Stomach (tissue), 19 donors: ENCODE data around the gene MERTK. TPM values are rescaled to one million over a fixed set of nuclear protein-coding genes. Genes with fewer than 3 reads are reported as not detected.
"Not testable (repeated sequence)": the region's sequence is repeated elsewhere in the genome, so short reads cannot be mapped to it uniquely, and the experiment has no call there.

Experiments used
- DNase-seq, 2 donors: peaks; one replicate each; pipeline versions ENCODE4 v3.0.0 to v3.0.0-alpha.2; 2013 to 2019
- H3K27ac ChIP-seq, 5 donors: fragments of 200-600 bp in 4 of 5; sonication (generic) in 4 of 5; one replicate each; pipeline ENCODE4 v1.5.1; 2013 to 2019; ENCODE audit warnings: mild to moderate bottlenecking in 1 of 5, moderate library complexity in 1 of 5
- H3K27me3 ChIP-seq, 3 donors: fragments of 200-600 bp; sonication (generic); one replicate each; pipeline ENCODE4 v1.5.1; 2017 to 2019; ENCODE audit warnings: mixed run types in 1 of 3
- H3K36me3 ChIP-seq, 4 donors: fragments of 200-600 bp; sonication (generic); 1 replicate in 3 of 4; 2 replicates in 1 of 4; pipeline ENCODE4 v1.5.1; 2016 to 2019
- H3K4me1 ChIP-seq, 4 donors: fragments of 200-600 bp; sonication (generic); one replicate each; pipeline ENCODE4 v1.5.1; 2016 to 2019
- H3K4me3 ChIP-seq, 4 donors: fragments of 200-600 bp; sonication (generic) in 3 of 4; one replicate each; pipeline ENCODE4 v1.5.1; 2016 to 2019; ENCODE audit warnings: mild to moderate bottlenecking in 1 of 4
- H3K9me3 ChIP-seq, 4 donors: fragments of 200-600 bp; sonication (generic); one replicate each; pipeline ENCODE4 v1.5.1; 2016 to 2019
- EP300 ChIP-seq: sonication (generic); formaldehyde crosslinking; IDR thresholded peaks from one replicate; pipeline ENCODE4 v1.6.1; 2017; ENCODE audit warnings: antibody characterized with exemption
- POLR2A ChIP-seq, 4 donors: fragments of 450-650 bp; IDR thresholded peaks; one replicate each; pipeline ENCODE4 v1.6.1; 2016; ENCODE audit warnings: antibody characterized with exemption in 4 of 4, control low read depth in 2 of 4, mild to moderate bottlenecking in 1 of 4, moderate library complexity in 1 of 4
- POLR2AphosphoS5 ChIP-seq, 3 donors: sonication (generic); formaldehyde crosslinking; IDR thresholded peaks; one replicate each; pipeline ENCODE4 v1.6.1; 2016; ENCODE audit warnings: antibody characterized with exemption in 3 of 3
- WGBS, 5 donors: extraction: QIAGEN DNeasy Blood & Tissue Kit in 3 of 5; methylation state at CpG; one replicate each; pipeline versions ENCODE4 v1.1.5 to v1.1.7; 2013 to 2018; 5-methylcytosine and 5-hydroxymethylcytosine counted together
- intact Hi-C: fragments of 100-400 bp; cut with DNase I; formaldehyde crosslinking; loops from one replicate; pipeline ENCODE4 v1.15.1; 2023; ENCODE audit warnings: low total_unique reads
- long read RNA-seq, 10 donors: transcript quantifications; one replicate each; lab custom pipeline, GENCODE V29; 2026
- polyA plus RNA-seq, 3 donors: library from polyadenylated mRNA; stranded (reverse); fragments of 200-250 nt; gene quantifications; one replicate each; pipeline ENCODE4 v1.2.3, GENCODE V29; 2013
- total RNA-seq, 5 donors: library from RNA; depleted of rRNA; stranded (reverse); fragments of >200 nt; gene quantifications; one replicate each; pipeline versions ENCODE4 v1.1.0 to v1.2.3, GENCODE V29; 2014 to 2016
- TF ChIP-seq, protein P1 (sequence below), 7 experiments: fragments of 450-650 bp in 4 of 7; fragments of 200-600 bp in 3 of 7; sonication (generic) in 3 of 7; IDR thresholded peaks; one replicate each; pipeline ENCODE4 v1.5.1; 2016 to 2019; ENCODE audit warnings: antibody characterized with exemption in 7 of 7, control low read depth in 2 of 7, mild to moderate bottlenecking in 1 of 7
- donor health status: healthy with polysubstance abuse.
- donor health status: Bipolar disorder and iron deficiency.
- donor health status: healthy.

MERTK gene
- total RNA-seq = 10 to 100 TPM in 4 of 5 donors, 1 to 10 TPM in 1; 6.1 to 21.8 (median 17.4) TPM
- polyA plus RNA-seq = 1 to 10 TPM; 3.9 to 5.7 (median 5.3) TPM
- long read RNA-seq, donor 1 = 0 reads
- long read RNA-seq, donor 2 = 0 reads
- long read RNA-seq, donor 3 = 0 reads
- long read RNA-seq, donor 4 = 0 reads
- long read RNA-seq, donor 5 = 0 reads
- long read RNA-seq, donor 6 = 0 reads
- long read RNA-seq, donor 7 = 0 reads
- long read RNA-seq, donor 8 = 0 reads
- long read RNA-seq, donor 9 = 0 reads
- long read RNA-seq, donor 10 = 0 reads

GRCh38 chr2:111897924-111898702, at the start of gene MERTK:
Gene MERTK, plus strand, starts transcription at chr2:111898607. Its CDS starts 129 bp downstream, at chr2:111898736.
- no peak for TF ChIP-seq EP300
- peak; percentile 58 to 93 (median 82) for TF ChIP-seq POLR2AphosphoS5 (IDR thresholded peaks at IDR 0.05)
- TF ChIP-seq, protein P1, sequence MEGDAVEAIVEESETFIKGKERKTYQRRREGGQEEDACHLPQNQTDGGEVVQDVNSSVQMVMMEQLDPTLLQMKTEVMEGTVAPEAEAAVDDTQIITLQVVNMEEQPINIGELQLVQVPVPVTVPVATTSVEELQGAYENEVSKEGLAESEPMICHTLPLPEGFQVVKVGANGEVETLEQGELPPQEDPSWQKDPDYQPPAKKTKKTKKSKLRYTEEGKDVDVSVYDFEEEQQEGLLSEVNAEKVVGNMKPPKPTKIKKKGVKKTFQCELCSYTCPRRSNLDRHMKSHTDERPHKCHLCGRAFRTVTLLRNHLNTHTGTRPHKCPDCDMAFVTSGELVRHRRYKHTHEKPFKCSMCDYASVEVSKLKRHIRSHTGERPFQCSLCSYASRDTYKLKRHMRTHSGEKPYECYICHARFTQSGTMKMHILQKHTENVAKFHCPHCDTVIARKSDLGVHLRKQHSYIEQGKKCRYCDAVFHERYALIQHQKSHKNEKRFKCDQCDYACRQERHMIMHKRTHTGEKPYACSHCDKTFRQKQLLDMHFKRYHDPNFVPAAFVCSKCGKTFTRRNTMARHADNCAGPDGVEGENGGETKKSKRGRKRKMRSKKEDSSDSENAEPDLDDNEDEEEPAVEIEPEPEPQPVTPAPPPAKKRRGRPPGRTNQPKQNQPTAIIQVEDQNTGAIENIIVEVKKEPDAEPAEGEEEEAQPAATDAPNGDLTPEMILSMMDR (IDR thresholded peaks at IDR 0.05) = peak in 5 of 7 experiments; percentile 45 to 75 (median 56)
- peak in 1 of 4 donors; percentile 28 for TF ChIP-seq POLR2A (IDR thresholded peaks at IDR 0.05)
- no peaks in the 10 kb centered on the region for H3K9me3 ChIP-seq
- H3K4me3 ChIP-seq = peak within 1 kb of the TSS; percentile 53 to 91 (median 77)
- H3K4me1 ChIP-seq = peaks cover 0 to 63% (median 33%) of the 10 kb centered on the region in 4 donors
- intact Hi-C loops = no loop called here
- no peaks in the 10 kb centered on the region for H3K36me3 ChIP-seq
- WGBS, 5 donors = 0 to 2% (median 1%) methylated on average over 37 to 71 of the region's 71 CpGs
- H3K27me3 ChIP-seq = peaks cover 0 to 6% (median 0%) of the 10 kb centered on the region in 3 donors
- peak; percentile 89 to 96 for DNase-seq
- H3K27ac ChIP-seq = peak within 1 kb of the TSS; percentile 83 to 89 (median 85)

DNA sequence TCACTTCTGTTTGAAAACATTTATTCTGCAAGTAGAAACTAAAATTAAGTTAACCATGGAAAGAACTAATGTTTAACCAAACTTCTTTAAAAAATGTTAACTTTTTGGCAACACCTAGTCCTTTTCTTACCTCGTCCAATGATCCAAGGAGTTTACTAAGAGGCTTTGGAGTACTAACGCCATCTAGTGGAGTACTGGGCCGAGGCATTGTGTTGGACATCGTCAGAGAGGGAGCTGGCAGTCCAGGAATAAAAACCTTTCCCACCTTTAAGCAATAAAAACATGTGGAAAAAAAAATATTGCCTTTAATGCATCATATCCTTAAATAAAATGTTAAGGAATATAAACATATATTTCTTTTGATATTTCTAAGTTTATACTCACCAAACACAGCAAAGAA, 47.8 kb upstream of the MERTK start:
- H3K27me3 ChIP-seq, intact Hi-C loops, H3K9me3 ChIP-seq, H3K4me3 ChIP-seq, H3K4me1 ChIP-seq, H3K27ac ChIP-seq: not testable (repeated sequence)
- TF ChIP-seq, protein P1 (IDR thresholded peaks at IDR 0.05) = peak in 4 of 7 experiments; percentile 5 to 33 (median 11)
- 6 to 22% (median 10%) methylated on average over 4 of the region's 4 CpGs for WGBS, 5 donors
- H3K36me3 ChIP-seq = peaks cover 0 to 36% (median 27%) of the 10 kb centered on the region in 4 donors
- peak; percentile 1 to 34 for DNase-seq

DNA sequence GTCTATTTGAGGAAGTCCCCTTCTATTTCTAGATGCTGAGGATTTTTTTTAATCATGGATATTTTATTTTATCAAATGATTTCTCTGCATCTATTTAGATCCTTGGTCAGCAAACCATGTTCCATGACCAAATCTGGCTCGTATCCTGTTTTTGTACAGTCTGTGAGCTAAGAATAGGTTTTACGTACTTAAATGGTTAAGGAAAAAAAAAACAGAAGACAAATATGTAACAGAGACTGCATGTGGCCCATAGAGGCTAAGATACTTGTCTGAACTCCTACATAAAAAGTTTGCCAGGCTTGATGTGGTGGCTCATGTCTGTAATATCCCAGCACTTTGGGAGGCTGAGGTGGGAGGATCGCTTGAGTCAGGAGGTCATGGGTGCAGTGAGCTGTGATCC, 45.9 kb upstream of the MERTK start:
- H3K9me3 ChIP-seq, H3K27ac ChIP-seq, H3K27me3 ChIP-seq, H3K4me1 ChIP-seq, H3K4me3 ChIP-seq, DNase-seq, intact Hi-C loops: not testable (repeated sequence)
- H3K36me3 ChIP-seq = peaks cover 5 to 51% (median 34%) of the 10 kb centered on the region in 4 donors
- WGBS, 5 donors = 87 to 92% (median 89%) methylated on average over 3 of the region's 3 CpGs

DNA sequence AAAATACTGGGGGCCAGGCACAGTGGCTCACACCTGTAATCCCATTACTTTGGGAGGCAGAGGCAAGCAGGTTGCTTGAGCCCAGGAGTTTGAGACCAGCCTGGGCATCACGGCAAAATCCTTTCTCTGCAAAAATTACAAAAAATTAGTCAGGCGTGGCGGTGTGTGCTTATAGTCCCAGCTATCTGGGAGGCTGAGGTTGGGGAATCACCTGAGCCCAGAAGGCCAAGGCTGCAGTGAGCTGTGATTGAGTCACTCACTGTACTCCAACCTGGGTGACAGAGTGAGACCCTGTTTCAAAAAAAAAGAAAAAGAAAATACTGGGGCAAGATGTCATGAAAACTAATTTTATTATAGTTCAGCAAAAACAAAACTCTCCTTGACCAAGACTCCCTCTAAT, 38.4 kb upstream of the MERTK start:
- H3K4me3 ChIP-seq, DNase-seq, H3K27me3 ChIP-seq, H3K27ac ChIP-seq, intact Hi-C loops, H3K9me3 ChIP-seq, H3K4me1 ChIP-seq: not testable (repeated sequence)
- peaks cover 5 to 45% (median 41%) of the 10 kb centered on the region in 4 donors for H3K36me3 ChIP-seq
- 32 to 63% (median 58%) methylated on average over 3 of the region's 3 CpGs for WGBS, 5 donors

- peaks cover 0 to 57% (median 41%) of the 10 kb centered on the region in 4 donors for H3K36me3 ChIP-seq
- H3K27me3 ChIP-seq, H3K9me3 ChIP-seq, H3K4me3 ChIP-seq, H3K4me1 ChIP-seq, intact Hi-C loops, DNase-seq, H3K27ac ChIP-seq: not testable (repeated sequence)
- 20 to 70% (median 36%) methylated on average over 1 to 2 of the region's 3 CpGs for WGBS, 5 donors
Measured at GRCh38 chr2:111865124-111865523, 33.3 kb upstream of the MERTK start.

DNA sequence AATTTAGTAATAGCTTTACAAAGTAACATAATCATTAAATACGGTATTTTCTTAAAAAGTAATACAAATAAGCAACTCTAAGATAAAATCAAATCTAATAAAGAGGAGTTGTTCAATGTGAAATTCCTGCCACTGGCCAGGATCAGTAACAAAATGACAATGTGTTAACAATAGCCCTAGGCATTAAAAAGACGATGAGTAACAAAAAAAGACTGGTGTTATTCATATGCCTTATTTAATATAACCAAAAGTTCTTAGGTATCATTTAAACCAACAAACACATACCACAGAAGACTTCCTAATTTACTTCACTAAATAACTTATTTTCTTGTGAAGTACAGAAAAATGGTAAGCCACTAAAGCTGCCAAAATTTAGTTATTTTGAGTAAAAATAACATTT, 25.6 kb upstream of the MERTK start:
- H3K4me3 ChIP-seq, intact Hi-C loops, H3K27me3 ChIP-seq, H3K27ac ChIP-seq, H3K9me3 ChIP-seq, DNase-seq, H3K4me1 ChIP-seq: not testable (repeated sequence)
- H3K36me3 ChIP-seq = peaks cover 8 to 60% (median 45%) of the 10 kb centered on the region in 4 donors
- 90 to 100% (median 94%) methylated on average over 2 of the region's 2 CpGs for WGBS, 5 donors
